H1 (cell line): Measurements from ENCODE around the gene TEK. TPM values are rescaled to one million over a fixed set of nuclear protein-coding genes. Genes with fewer than 3 reads are reported as not detected.
A peak's percentile ranks its signal among the peaks of the same experiment; 100 is the strongest.

ENCODE experiments used
- CTCF ChIA-PET: fragments of 300-600 bp; sonication (Branson Sonifier 250); formaldehyde crosslinking; loops from one replicate; lab custom pipeline; 2021; ENCODE audit not compliant: partially characterized antibody; lab: Charles Lee
- POLR2A ChIA-PET: fragments of 300-600 bp; sonication (Branson Sonifier 250); formaldehyde crosslinking; loops from one replicate; lab custom pipeline; 2021; ENCODE audit warnings: inconsistent platforms; ENCODE audit not compliant: partially characterized antibody; lab: Charles Lee
- DNase-seq, 2 experiments: peaks; one replicate each; pipeline versions ENCODE4 v3.0.0 to v3.0.0-alpha.2; 2010 to 2022; ENCODE audit warnings: low spot score in 2 of 2, low read depth in 1 of 2, mixed read lengths in 1 of 2
- FAIRE-seq: peaks from 2 replicates; lab custom pipeline; 2011; peaks lifted over from hg19 to GRCh38; lab: Jason Lieb, UNC
- H2AFZ ChIP-seq: 2 replicates; pipeline ENCODE4 v1.8.1; 2012; ENCODE audit warnings: low read length, inconsistent platforms
- H2AK5ac ChIP-seq: 2 replicates; pipeline ENCODE4 v1.6.1; 2013; ENCODE audit warnings: low read depth, low read length
- H2BK120ac ChIP-seq: replicated peaks from 2 replicates; pipeline ENCODE3; 2013; ENCODE audit warnings: low read depth, low read length, inconsistent platforms
- H2BK12ac ChIP-seq: 2 replicates; pipeline ENCODE4 v1.6.1; 2013; ENCODE audit warnings: low read depth, low read length
- H2BK15ac ChIP-seq: 2 replicates; pipeline ENCODE4 v1.6.1; 2013; ENCODE audit warnings: low read length
- H2BK20ac ChIP-seq: 2 replicates; pipeline ENCODE4 v1.6.1; 2013; ENCODE audit warnings: low read length
- H2BK5ac ChIP-seq: 2 replicates; pipeline ENCODE4 v1.6.1; 2013; ENCODE audit warnings: low read depth, low read length
- H3K14ac ChIP-seq: 2 replicates; pipeline ENCODE4 v1.6.1; 2013; ENCODE audit warnings: inconsistent platforms; ENCODE audit not compliant: insufficient read length
- H3K18ac ChIP-seq: 2 replicates; pipeline ENCODE4 v1.6.1; 2013; ENCODE audit warnings: low read length; ENCODE audit errors: extremely low read depth
- H3K23ac ChIP-seq: 2 replicates; pipeline ENCODE4 v1.6.1; 2013; ENCODE audit warnings: inconsistent platforms; ENCODE audit not compliant: insufficient read length
- H3K23me2 ChIP-seq: 2 replicates; pipeline ENCODE4 v1.6.1; 2013; ENCODE audit warnings: low read depth, low read length
- H3K27ac ChIP-seq: 2 replicates; pipeline ENCODE4 v1.6.1; 2011; ENCODE audit warnings: low read depth, low read length, inconsistent platforms
- H3K27me3 ChIP-seq, 4 experiments: replicated peaks in 1 of 4; 1 replicate in 1 of 4; 2 replicates in 3 of 4; pipeline versions ENCODE4 v1.6.1 to v1.8.1; 2011 to 2013; ENCODE audit warnings: low read length in 3 of 4, mild to moderate bottlenecking in 3 of 4, inconsistent platforms in 2 of 4, mixed read lengths in 2 of 4, moderate library complexity in 1 of 4; ENCODE audit not compliant: control insufficient read depth in 3 of 4, insufficient read depth in 3 of 4; ENCODE audit errors: extremely low read depth in 1 of 4
- H3K36me3 ChIP-seq, 4 experiments: 2 replicates each; pipeline versions ENCODE4 v1.6.1 to v1.8.1; 2011 to 2013; ENCODE audit warnings: mild to moderate bottlenecking in 4 of 4, low read length in 3 of 4, moderate library complexity in 2 of 4, control low read depth in 1 of 4, inconsistent platforms in 1 of 4; ENCODE audit not compliant: insufficient read depth in 4 of 4, control insufficient read depth in 2 of 4
- H3K4ac ChIP-seq: replicated peaks from 2 replicates; pipeline ENCODE3; 2013; ENCODE audit warnings: low read length, low read depth, mixed read lengths, inconsistent platforms; ENCODE audit not compliant: insufficient read length
- H3K4me1 ChIP-seq, 4 experiments: replicated peaks in 1 of 4; 1 replicate in 1 of 4; 2 replicates in 3 of 4; pipeline versions ENCODE4 v1.6.1 to v1.8.1; 2011 to 2013; ENCODE audit warnings: low read length in 3 of 4, inconsistent platforms in 2 of 4, mixed read lengths in 1 of 4; ENCODE audit not compliant: insufficient read depth in 4 of 4, control insufficient read depth in 3 of 4
- H3K4me2 ChIP-seq, 2 experiments: 2 replicates each; pipeline versions ENCODE4 v1.6.1 to v1.8.1; 2011 to 2013; ENCODE audit warnings: low read depth in 2 of 2, low read length in 2 of 2, control low read depth in 1 of 2, inconsistent platforms in 1 of 2, mild to moderate bottlenecking in 1 of 2; ENCODE audit not compliant: insufficient read depth in 1 of 2
- H3K4me3 ChIP-seq, 4 experiments: fragments of 200-600, 300-600 bp in 1 of 4; sonication (generic), shearing (Covaris generic), sonication (Bioruptor Twin) in 1 of 4; 2 replicates each; pipeline versions ENCODE4 v1.5.1 to v1.8.1; 2011 to 2016; ENCODE audit warnings: low read length in 4 of 4, low read depth in 3 of 4, control low read depth in 2 of 4, inconsistent platforms in 2 of 4, mild to moderate bottlenecking in 2 of 4, mixed read lengths in 1 of 4, moderate library complexity in 1 of 4; ENCODE audit not compliant: insufficient read depth in 2 of 4; ENCODE audit errors: extremely low read depth in 1 of 4
- H3K56ac ChIP-seq: replicated peaks from 2 replicates; pipeline ENCODE3; 2013; ENCODE audit warnings: low read depth, mild to moderate bottlenecking, mixed read lengths, low read length, inconsistent platforms; ENCODE audit not compliant: insufficient read length
- H3K79me1 ChIP-seq: 2 replicates; pipeline ENCODE4 v1.6.1; 2013; ENCODE audit warnings: low read depth, low read length, control low read depth
- H3K79me2 ChIP-seq, 2 experiments: 2 replicates each; pipeline versions ENCODE4 v1.6.1 to v1.8.1; 2012 to 2013; ENCODE audit warnings: low read length in 2 of 2, mild to moderate bottlenecking in 2 of 2, inconsistent platforms in 1 of 2; ENCODE audit not compliant: insufficient read depth in 2 of 2, control insufficient read depth in 1 of 2
- H3K9ac ChIP-seq, 4 experiments: replicated peaks in 1 of 4; 1 replicate in 1 of 4; 2 replicates in 3 of 4; pipeline versions ENCODE4 v1.6.1 to v1.8.1; 2011 to 2013; ENCODE audit warnings: low read depth in 3 of 4, low read length in 3 of 4, control low read depth in 2 of 4, mild to moderate bottlenecking in 2 of 4, moderate library complexity in 2 of 4, inconsistent platforms in 1 of 4; ENCODE audit errors: extremely low read depth in 1 of 4
- H3K9me3 ChIP-seq, 2 experiments: 2 replicates each; pipeline versions ENCODE4 v1.6.1 to v1.8.1; 2012 to 2013; ENCODE audit warnings: mild to moderate bottlenecking in 2 of 2, moderate library complexity in 2 of 2, control low read depth in 1 of 2, inconsistent platforms in 1 of 2, low read depth in 1 of 2, low read length in 1 of 2, mixed read lengths in 1 of 2; ENCODE audit not compliant: insufficient read depth in 2 of 2
- H4K20me1 ChIP-seq, 2 experiments: replicated peaks in 1 of 2; 2 replicates each; pipeline versions ENCODE3 to v1.8.1; 2011 to 2013; ENCODE audit warnings: inconsistent platforms in 2 of 2, low read length in 2 of 2, mild to moderate bottlenecking in 1 of 2; ENCODE audit not compliant: insufficient read depth in 2 of 2, control insufficient read depth in 1 of 2
- H4K5ac ChIP-seq: 2 replicates; pipeline ENCODE4 v1.6.1; 2013; ENCODE audit warnings: low read length, low read depth, mixed read lengths, inconsistent platforms; ENCODE audit not compliant: insufficient read length
- H4K8ac ChIP-seq: 2 replicates; pipeline ENCODE4 v1.8.0; 2013; ENCODE audit warnings: mild to moderate bottlenecking, moderate library complexity, low read length, inconsistent platforms; ENCODE audit not compliant: insufficient read depth; ENCODE audit errors: extremely low read depth
- H4K91ac ChIP-seq: replicated peaks from 2 replicates; pipeline ENCODE3; 2013; ENCODE audit warnings: low read length, mixed read lengths, inconsistent platforms; ENCODE audit not compliant: insufficient read length
- CBX8 ChIP-seq: fragments of 300-800, 300-1000 bp; sonication (generic); IDR thresholded peaks from 2 replicates; pipeline ENCODE4 v1.7.1; 2016; ENCODE audit warnings: low read depth, low read length, borderline replicate concordance
- CHD2 ChIP-seq: IDR thresholded peaks from 2 replicates; pipeline ENCODE4 v1.6.1; 2012; ENCODE audit warnings: low read length, improper control_type of control experiment
- FOSL1 ChIP-seq: IDR thresholded peaks from 2 replicates; pipeline ENCODE4 v1.6.1; 2011; ENCODE audit warnings: mild to moderate bottlenecking, low read depth, low read length, moderate library complexity; ENCODE audit not compliant: insufficient read depth
- GABPA ChIP-seq: IDR thresholded peaks from 2 replicates; pipeline ENCODE4 v1.6.1; 2011; ENCODE audit warnings: mild to moderate bottlenecking, low read length, moderate library complexity, borderline replicate concordance; ENCODE audit not compliant: insufficient read depth
- JUND ChIP-seq: IDR thresholded peaks from 2 replicates; pipeline ENCODE4 v1.6.1; 2011; ENCODE audit warnings: mild to moderate bottlenecking, improper control_type of control experiment, low read length
- POLR2A ChIP-seq, 2 experiments: IDR thresholded peaks; 1 replicate in 1 of 2; 2 replicates in 1 of 2; pipeline ENCODE4 v1.6.1; 2011; ENCODE audit warnings: low read depth in 2 of 2, low read length in 2 of 2, mild to moderate bottlenecking in 2 of 2; ENCODE audit errors: control extremely low read depth in 1 of 2
- RAD21 ChIP-seq, 2 experiments: IDR thresholded peaks in 1 of 2; conservative IDR thresholded peaks in 1 of 2; 2 replicates each; pipeline ENCODE4 v1.6.1; 2011; ENCODE audit warnings: low read depth in 2 of 2, low read length in 2 of 2, improper control_type of control experiment in 1 of 2, inconsistent platforms in 1 of 2, mild to moderate bottlenecking in 1 of 2, moderate library complexity in 1 of 2
- RFX5 ChIP-seq: IDR thresholded peaks from 2 replicates; pipeline ENCODE4 v1.6.1; 2011; ENCODE audit warnings: low read depth, low read length, improper control_type of control experiment, borderline replicate concordance
- SP2 ChIP-seq: IDR thresholded peaks from 2 replicates; pipeline ENCODE4 v1.6.1; 2012; ENCODE audit warnings: mild to moderate bottlenecking, low read length, inconsistent platforms
- SUZ12 ChIP-seq: fragments of 200-600 bp; sonication (generic); IDR thresholded peaks from 2 replicates; pipeline ENCODE4 v1.6.1; 2012; ENCODE audit warnings: mild to moderate bottlenecking, inconsistent platforms, low read length, moderate library complexity, mixed read lengths
- TBP ChIP-seq: IDR thresholded peaks from 2 replicates; pipeline ENCODE4 v1.6.1; 2011; ENCODE audit warnings: low read depth, low read length, improper control_type of control experiment
- WGBS, 2 experiments: shearing (Covaris generic) in 1 of 2; methylation state at CpG; one replicate each; pipeline versions ENCODE4 v1.1.6 to v1.1.7; 2013 to 2015; ENCODE audit warnings: low lambda C conversion rate in 2 of 2, mixed read lengths in 2 of 2, inconsistent platforms in 1 of 2, low coverage in 1 of 2, missing lambda C conversion rate in 1 of 2; ENCODE audit not compliant: insufficient replicate concordance in 2 of 2, insufficient coverage in 1 of 2, insufficient read length in 1 of 2; ENCODE audit errors: extremely low coverage in 1 of 2, missing lambda C conversion rate in 1 of 2; 5-methylcytosine and 5-hydroxymethylcytosine counted together
- polyA plus RNA-seq, 7 experiments: library from polyadenylated mRNA; depleted of rRNA in 3 of 7; stranded (reverse) in 5 of 7; unstranded in 2 of 7; fragments of >200 nt in 5 of 7; fragments of 200-250 nt in 2 of 7; gene quantifications; 1 replicate in 5 of 7; 2 replicates in 1 of 7; 4 replicates in 1 of 7; pipeline versions ENCODE4 v1.2.1 to v1.2.3, GENCODE V29; 2011 to 2013; ENCODE audit warnings: missing spikeins in 2 of 7, mixed read lengths in 2 of 7
- total RNA-seq: library from RNA; stranded (reverse); fragmentation: NEBNext Ultra II Directional; extraction: Animal tissue kit (Norgen Biotek cat#: 25700); gene quantifications from 2 replicates; pipeline ENCODE4 v1.2.1, GENCODE V29; 2021
- TF ChIP-seq, protein P1 (sequence below): IDR thresholded peaks from 2 replicates; pipeline ENCODE4 v1.6.1; 2012; ENCODE audit warnings: inconsistent platforms
- TF ChIP-seq, protein P2 (sequence below): IDR thresholded peaks from 2 replicates; pipeline ENCODE4 v1.6.1; 2011; ENCODE audit warnings: low read depth, mild to moderate bottlenecking, low read length; ENCODE audit not compliant: insufficient read depth

Gene TEK
- total and polyA plus RNA-seq, 2 of the 8 experiments (the other 6 are each of a cell fraction or from before 2014, with no cell fraction given) = 11.0 to 35.8 TPM

DNA sequence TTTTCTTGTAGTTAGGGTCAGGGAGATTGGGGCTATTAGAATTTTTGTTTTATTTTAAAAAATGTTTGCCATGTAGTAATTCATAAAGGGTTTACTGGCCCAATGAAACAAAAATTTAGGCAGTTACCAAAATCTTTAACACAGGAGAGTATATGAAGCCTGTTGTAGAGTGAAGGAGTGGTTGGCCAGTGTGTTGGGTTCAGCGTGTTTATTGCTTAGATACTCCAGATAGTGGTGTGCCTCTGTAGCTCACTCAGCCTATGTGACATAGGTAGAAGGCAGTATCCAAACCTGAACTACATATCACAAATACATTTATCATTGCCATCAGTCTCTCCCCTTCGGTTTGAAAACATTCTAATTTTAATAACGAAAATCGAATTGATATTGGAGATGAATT lies 1.2 kb downstream of the TEK start:
- H2BK12ac ChIP-seq = no peak overlapping the region
- ChIA-PET POLR2A (interaction anchor here (0.7 kb wide), 2 partner anchors 15 to 134 kb away, joined by 3 read pairs; no protein-coding TSS in a partner anchor), CTCF (no interaction called here)
- peaks cover 0 to 35% of the 10 kb centered on the region in 2 experiments; a peak in 2 of 4 replicates for H3K79me2 ChIP-seq
- no peak overlapping the region for H4K8ac ChIP-seq
- no peak overlapping the region for H2BK20ac ChIP-seq
- H4K91ac ChIP-seq = no peak overlapping the region
- no peaks in the 10 kb centered on the region for H3K27me3 ChIP-seq
- H3K14ac ChIP-seq = no peak overlapping the region
- no peak overlapping the region for H4K5ac ChIP-seq
- no peak overlapping the region for H2BK15ac ChIP-seq
- H3K9me3 ChIP-seq = no peaks in the 10 kb centered on the region
- no peak overlapping the region for H2BK120ac ChIP-seq
- H3K18ac ChIP-seq = no peak overlapping the region
- peak overlapping the region; percentile 68 to 79 for H3K4me2 ChIP-seq
- no peak overlapping the region for H3K56ac ChIP-seq
- no peak overlapping the region for H3K4ac ChIP-seq
- H3K4me3 ChIP-seq = peak overlapping the region in 3 of 4 experiments; percentile 27 to 60 (median 49); a peak in 5 of 8 replicates
- no peak overlapping the region for H2AK5ac ChIP-seq
- no peak overlapping the region for H2AFZ ChIP-seq
- DNase-seq (no peak), FAIRE-seq (no peak)
- WGBS, 2 experiments = 55% methylated on average over 4 of the region's 4 CpGs; no CpG with 5 or more reads in 1 of the 2 experiments
- no peaks in the 10 kb centered on the region for H3K79me1 ChIP-seq
- no peaks in the 10 kb centered on the region for H3K36me3 ChIP-seq
- H3K23ac ChIP-seq = no peak overlapping the region
- no peak overlapping the region for H3K27ac ChIP-seq
- H3K23me2 ChIP-seq = peaks cover 5% of the 10 kb centered on the region; the same call in 1 of the 2 replicates
- peaks cover 0 to 8% (median 1%) of the 10 kb centered on the region in 4 experiments; a peak in 1 of 7 replicates for H3K4me1 ChIP-seq
- no peak overlapping the region; a peak in 1 of 7 replicates for H3K9ac ChIP-seq
- no peaks in the 10 kb centered on the region for H4K20me1 ChIP-seq
- no peak overlapping the region for H2BK5ac ChIP-seq
- TF ChIP-seq GABPA (no peak), CHD2 (no peak), SP2 (no peak), CBX8 (no peak), TBP (no peak), FOSL1 (no peak), RAD21 (IDR thresholded peaks at IDR 0.05 in 1 of 2, conservative IDR thresholded peaks at IDR 0.05 in 1 of 2; ENCODE audit: low read depth in 2 of 2, low read length in 2 of 2) (no peak), JUND (no peak), POLR2A (IDR thresholded peaks at IDR 0.05; ENCODE audit: control extremely low read depth in 1 of 2, low read depth in 2 of 2, low read length in 2 of 2) (no peak), SUZ12 (no peak), RFX5 (no peak)
- TF ChIP-seq, protein P1, sequence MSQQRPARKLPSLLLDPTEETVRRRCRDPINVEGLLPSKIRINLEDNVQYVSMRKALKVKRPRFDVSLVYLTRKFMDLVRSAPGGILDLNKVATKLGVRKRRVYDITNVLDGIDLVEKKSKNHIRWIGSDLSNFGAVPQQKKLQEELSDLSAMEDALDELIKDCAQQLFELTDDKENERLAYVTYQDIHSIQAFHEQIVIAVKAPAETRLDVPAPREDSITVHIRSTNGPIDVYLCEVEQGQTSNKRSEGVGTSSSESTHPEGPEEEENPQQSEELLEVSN = no peak
- TF ChIP-seq, protein P2, sequence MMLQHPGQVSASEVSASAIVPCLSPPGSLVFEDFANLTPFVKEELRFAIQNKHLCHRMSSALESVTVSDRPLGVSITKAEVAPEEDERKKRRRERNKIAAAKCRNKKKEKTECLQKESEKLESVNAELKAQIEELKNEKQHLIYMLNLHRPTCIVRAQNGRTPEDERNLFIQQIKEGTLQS = no peak
